HEK293T (cell line): ENCODE measurements around the gene IGSF1.

Experiments
- BHLHE40 ChIP-seq: fragments of 450-650 bp; IDR thresholded peaks from 2 replicates; pipeline ENCODE4 v1.6.1; 2016; ENCODE audit warnings: mild to moderate bottlenecking, moderate library complexity, borderline replicate concordance
- HDGF ChIP-seq: fragments of 450-650 bp; IDR thresholded peaks from 2 replicates; pipeline ENCODE4 v1.6.1; 2017; ENCODE audit warnings: antibody characterized with exemption, borderline replicate concordance
- L3MBTL2 ChIP-seq: fragments of 450-650 bp; conservative IDR thresholded peaks from 2 replicates; pipeline ENCODE4 v1.6.1; 2016; ENCODE audit warnings: mild to moderate bottlenecking
- SP1 ChIP-seq: fragments of 450-650 bp; IDR thresholded peaks from 2 replicates; pipeline ENCODE4 v1.6.1; 2017

DNA sequence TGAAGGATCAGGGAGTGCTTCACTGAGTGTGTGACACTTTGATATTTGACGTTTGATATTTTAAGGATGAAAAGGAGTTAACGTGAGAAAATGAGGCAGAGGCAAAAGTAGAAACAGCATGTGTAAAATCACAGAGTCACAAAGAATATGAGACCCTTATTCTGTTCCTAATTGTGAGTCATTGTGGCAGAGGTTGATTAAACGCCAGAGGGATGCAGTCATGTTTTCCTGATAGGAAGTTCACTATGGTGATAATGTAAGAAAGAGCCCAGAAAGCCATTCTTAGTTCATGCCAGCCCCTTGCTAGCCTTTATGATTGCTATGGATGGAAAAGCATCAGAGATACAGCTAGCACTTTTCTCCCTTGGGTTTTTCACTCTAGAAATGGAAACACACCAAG lies 33.5 kb upstream of the IGSF1 start:
- TF ChIP-seq SP1 (no peak), L3MBTL2 (no peak), BHLHE40 (no peak), HDGF (no peak)
